Measurements from ENCODE around the gene APBA2. TPM values are rescaled to one million over a fixed set of nuclear protein-coding genes. Genes with fewer than 3 reads are reported as not detected.
"Not testable (repeated sequence)": the region's sequence is repeated elsewhere in the genome, so short reads cannot be mapped to it uniquely, and the experiment has no call there.

The APBA2 gene
- polyA plus RNA-seq, 3 donors: 13.1 to 16.6 (median 15.2) TPM

DNA sequence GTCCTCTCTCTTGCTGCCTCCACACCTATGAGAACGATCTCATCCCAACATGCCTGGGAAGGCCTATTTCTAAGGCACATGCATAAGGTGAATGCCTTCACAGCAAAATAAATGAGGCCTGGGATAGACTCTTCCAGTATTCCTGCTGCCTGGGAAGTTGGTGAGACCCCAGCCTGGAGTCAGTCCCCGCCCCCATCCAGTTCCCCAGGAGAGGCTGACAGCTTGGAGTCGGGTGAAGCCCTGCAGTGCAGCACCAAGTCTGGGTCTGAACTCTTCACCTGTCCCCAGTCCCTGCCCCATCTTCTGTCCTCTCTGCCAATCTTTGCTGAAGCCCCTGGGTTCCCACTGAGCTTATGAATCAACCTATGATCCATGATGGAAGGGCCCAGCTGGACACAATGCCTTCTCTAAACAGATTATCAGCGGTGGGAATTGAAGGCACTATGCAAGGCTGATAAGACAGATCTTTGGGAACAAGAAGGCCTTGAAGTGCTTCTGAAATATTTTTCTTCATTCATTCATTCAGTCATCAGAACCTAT, 10.2 kb upstream of the APBA2 start:
- DNase-seq (ENCODE audit: extremely low read depth in 1 of 11, low read depth in 9 of 11, low spot score in 4 of 11): no peak

DNA sequence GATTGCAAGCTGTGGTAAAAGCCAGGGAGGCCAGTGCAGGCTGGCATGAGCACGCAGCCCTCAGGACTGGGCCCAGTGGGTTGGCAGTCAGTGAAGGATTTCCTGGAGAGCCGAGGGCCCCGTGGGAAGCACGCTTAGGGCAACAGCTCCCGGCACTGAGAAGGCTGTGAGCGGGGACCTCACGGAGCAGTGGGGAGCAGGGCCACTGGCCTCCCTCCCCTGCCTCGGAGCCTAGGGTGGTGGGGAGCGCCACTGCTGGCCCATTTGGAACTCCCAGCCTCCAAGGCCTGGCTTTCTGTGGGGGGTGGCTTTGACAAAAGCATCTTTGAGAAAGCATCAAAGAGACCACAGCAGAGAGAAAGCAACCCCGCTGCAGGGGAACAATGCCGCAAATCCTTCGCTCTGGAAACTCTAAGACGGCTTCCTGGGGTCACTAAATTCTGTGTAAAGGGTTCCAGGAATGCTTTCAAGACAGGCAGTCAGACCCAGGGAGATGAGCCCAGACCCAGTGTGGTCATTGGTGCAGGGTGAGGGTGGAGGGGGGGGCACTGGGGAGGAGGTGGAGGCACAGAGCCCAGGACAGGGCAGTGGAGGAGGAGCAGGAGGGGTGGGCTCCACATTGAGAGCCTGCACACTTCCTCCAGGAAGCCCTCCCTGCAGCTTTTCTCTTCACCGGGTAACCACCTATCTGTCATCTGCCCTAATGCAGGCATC, 9.5 kb upstream of the APBA2 start:
- no peak for DNase-seq (ENCODE audit: extremely low read depth in 1 of 11, low read depth in 9 of 11, low spot score in 4 of 11)

DNA sequence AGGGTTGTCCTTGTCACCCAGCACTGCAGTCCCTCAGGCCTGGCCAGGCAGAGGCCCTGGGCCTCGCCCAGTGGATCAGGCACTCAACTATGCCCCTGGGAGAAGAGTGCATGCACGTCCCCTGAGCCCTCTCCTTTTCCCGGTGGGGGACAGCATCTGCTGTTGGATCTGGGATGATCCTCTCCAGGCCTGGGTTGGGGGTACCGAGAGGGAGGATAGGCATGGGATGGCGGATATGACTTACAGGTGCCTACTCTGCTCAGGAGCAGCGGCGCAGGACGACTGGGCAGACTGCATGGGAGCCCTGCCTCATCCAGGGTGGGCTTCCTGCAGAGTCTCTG, 9.0 kb upstream of the APBA2 start:
- DNase-seq (ENCODE audit: extremely low read depth in 1 of 11, low read depth in 9 of 11, low spot score in 4 of 11): no peak

DNA sequence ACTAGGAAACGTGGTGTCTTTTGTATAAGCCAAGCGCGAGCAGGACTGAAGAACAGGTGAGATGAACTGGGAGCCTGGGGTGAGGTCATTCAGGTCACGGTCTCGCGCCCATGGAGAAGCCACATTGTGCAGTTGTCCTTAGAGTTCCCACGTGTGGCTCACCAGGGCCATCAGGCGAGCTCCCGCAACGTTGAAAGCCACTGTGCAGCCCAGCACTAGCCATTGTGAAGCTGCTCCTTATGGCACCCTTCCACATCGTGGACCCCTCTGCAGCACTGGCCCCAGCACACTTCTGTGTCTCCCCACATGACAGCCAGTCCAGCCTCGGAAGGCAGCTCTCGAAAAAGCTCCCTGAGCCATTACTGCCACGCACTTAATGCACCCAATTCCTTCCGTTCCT, 7.6 kb upstream of the APBA2 start:
- no peak for DNase-seq (ENCODE audit: extremely low read depth in 1 of 11, low read depth in 9 of 11, low spot score in 4 of 11)

DNA sequence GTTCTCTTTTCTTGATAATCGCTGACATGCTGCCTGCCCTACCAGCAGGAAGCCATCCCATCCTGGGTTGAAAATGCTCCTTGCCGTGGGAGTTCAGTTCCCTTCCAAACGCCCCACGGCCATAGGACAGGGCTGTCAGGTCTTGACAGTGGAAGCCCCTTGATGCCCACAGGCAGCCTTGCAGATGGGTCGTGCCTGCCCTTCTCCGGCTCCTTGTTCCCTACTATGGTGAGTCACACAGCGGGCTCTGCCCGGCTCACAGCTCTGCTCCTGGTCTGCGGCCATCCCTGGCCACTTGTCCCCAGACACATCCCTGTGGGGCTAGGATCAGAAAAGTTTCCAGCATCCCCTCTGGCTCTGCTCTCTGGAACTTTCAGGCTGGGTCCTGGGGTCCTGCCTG, 6.2 kb upstream of the APBA2 start:
- DNase-seq (ENCODE audit: extremely low read depth in 1 of 11, low read depth in 9 of 11, low spot score in 4 of 11): no peak

DNA sequence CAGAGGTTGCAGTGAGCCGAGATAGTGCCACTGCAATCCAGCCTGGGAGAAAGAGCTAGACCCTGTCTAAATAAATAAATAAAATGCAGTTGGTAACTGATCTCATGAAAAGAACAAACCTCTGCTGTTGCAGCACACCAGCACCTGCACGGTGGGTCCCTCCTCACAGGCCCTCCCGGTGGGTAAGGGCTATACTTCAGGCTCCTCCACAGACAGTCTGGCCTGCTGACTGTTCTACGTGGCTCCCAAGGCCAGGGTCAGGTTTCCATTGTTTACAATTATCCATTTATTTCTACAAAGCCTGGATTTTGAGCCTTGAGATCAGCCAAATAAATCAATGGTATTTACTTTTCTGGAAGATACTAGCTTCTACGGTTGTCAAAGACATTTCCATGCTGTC, 5.1 kb upstream of the APBA2 start:
- no peak for DNase-seq (ENCODE audit: extremely low read depth in 1 of 11, low read depth in 9 of 11, low spot score in 4 of 11)

DNA sequence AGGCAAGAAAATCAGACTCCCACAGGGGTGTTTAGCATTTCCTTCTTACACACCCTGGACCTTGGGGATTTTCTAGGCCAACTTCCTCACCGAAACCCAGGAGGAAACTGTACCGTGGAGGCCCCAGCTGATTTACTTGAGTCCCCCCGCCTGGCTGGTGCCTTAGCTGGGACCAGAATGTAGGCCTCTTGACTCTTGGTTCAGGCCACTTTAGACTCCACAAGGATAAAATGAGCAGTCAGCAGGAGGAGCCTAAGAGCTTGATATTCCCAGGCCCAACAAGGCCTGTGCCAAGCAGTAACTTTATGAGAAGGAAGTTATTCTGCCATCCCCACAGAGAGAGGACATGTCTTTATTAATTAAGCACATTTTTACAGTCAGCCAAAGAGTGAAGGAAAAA, 4.6 kb upstream of the APBA2 start:
- no peak for DNase-seq (ENCODE audit: extremely low read depth in 1 of 11, low read depth in 9 of 11, low spot score in 4 of 11)

DNA sequence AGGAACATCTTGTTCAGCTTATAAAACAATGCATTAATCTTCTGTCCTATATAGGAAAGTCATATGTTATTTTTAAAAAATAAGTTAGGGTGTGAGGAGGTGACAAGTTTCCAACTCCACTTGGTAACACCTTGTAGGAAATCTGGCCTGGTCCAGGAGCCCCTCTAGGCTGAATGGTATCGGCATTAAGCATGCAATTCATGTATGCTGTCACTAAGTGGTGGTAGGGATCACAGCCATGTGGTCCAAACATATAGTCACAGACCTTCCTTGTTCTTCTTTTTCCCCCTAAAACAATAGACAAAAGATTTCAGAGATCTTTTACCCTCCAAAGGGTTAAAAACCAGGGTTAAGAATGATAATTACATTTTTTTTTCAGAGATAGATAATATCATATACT, 4.2 kb upstream of the APBA2 start:
- DNase-seq (ENCODE audit: extremely low read depth in 1 of 11, low read depth in 9 of 11, low spot score in 4 of 11): no peak

DNA sequence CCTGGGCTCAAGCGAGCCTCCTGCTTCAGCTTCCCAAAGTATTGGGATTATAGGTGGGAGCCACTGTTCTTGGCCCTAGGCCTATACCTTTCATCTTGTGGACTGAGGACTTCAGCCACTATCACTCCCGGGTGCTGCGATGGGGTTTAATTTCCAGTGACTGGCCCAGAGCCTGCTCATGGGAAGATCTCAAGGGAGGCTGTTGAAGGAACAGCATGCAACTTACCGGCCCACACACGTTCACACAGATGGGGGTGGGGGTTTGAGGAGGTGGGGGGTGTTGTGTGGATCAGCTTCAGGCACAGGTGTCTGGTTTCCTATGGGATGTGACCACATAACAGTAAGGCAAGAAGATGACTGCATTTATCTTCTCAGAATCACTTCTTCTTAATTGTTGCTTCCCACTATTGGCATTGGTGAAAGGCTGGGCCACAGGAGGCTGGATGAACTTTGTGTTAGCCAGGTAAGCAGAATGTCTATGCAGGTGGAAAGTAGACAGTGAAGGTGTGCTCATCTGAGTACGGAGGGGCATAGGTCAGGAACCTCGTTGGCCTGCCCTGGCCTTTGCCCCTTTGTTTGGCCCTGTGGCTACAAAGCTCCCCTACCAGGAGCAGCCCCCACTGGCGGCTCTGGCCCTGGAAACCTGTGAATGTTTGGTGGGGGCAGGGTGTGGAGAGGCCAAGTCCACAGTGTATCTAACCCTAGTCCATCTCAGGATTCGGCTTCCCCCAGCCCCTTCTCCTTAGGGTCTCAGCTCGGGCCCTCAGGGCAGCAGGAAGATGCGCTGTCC, 1.4 kb upstream of the APBA2 start:
- DNase-seq (ENCODE audit: extremely low read depth in 1 of 11, low read depth in 9 of 11, low spot score in 4 of 11): no peak

DNA sequence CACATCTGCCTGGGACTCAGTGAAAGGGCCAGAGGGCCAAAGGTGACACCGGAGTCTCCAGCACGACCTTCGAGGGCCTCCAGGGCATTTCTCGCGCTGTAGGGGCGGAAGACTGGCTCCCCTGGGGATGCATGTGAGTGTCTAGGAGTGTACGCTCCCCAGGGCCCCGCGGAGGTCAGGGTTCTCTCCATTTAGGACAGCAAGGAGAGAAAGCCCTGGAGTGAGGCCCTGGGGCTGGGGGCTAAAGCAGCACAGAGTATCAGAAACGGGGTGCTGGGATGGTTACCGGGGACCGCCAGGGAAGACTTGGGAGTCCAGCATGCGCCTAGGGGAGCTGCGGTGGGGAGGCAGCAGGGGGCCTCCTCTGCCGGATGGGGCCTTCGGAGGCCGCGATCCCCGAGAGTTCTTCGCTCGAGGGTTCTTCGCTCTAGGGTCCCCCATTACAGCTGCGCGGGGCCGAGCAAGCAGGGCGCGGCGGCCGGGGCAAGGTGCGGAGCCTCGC, 595 bp upstream of the APBA2 start:
- no peak for DNase-seq (ENCODE audit: extremely low read depth in 1 of 11, low read depth in 9 of 11, low spot score in 4 of 11)

DNA sequence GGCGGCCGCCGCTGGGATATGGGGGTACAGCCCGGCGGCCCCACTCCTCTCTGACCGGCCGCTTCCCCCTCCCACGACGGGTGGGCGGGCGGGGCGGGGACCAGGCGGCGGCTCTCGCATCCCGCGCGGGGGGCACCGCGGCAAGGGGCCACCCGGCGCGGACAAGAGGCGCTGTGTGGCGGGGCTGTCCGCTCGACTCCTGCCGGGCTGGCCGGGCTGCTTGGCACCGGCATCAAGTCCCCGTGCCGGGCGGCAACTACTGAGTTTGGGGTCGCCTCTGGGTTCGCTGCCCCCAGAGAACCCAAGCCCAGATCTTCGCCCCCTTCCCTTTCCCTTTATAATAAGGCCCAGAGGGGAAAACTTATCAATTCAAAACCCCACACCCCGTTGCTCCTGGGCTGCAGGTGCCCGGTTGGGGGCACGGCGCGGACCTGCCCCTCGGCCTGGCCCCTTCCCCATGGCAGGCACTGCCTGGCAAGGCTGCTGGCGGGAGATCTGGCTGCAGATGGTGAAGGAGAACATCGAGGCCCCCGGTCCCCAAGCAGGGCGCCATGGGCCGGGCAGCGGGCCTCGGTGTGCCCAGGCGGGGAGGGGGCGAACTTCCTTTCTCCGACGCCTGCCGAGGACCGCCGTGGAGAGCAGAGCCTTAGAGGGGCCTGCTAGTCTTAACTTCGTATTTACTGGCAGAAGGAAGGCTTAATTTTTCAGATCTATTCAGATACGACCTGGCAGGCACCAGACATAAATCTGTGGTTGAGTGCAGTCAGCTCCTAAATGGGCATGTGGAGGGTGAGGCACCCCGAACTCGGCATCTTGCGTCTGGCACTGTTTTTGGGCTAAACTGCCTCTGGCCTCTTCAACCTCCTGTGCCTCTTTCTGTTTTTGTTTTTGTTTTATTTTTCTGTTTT, 911 bp downstream of the APBA2 start:
- DNase-seq (ENCODE audit: extremely low read depth in 1 of 11, low read depth in 9 of 11, low spot score in 4 of 11): no peak

DNA sequence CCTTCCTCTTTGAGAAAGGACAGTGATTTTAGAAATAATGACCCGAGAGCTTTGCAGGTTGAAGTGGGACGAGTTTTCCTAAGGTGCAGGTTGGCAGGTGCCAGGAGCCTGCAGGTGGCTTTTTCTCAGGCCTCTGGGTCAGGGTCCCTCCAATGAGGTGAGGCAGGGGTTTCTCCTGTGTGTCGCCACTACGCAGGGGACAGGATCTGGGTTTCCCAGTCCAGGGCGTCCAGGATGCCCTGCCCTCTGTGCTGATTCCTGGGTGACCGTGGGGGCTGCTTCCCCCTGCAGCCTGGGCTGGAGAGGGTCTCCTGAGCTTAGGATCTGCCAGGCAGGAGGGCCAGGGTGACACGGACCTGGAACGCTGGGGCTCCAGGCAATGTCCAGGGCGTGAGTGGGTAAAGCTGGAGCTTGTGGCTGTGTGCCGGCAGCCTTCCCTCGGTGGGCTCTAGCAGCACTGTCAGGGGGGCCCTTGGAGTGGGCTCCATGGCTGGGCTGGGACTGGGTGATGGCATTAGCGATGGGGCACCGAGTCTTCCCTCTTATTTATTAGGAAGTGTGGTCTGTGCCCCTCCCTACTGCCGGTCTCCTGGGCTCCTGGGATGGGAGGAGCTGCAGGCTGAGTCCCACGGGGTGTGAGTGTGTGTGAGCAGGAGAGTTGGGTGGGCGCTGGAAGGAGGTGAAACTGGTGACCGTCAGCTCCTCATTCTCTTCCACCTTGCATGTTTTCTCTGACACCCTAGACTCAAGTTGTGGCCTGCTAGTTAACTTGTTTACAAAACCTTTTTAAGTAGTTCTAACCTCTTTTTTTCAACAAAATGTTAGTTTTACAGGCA, 1.8 kb downstream of the APBA2 start:
- DNase-seq (ENCODE audit: extremely low read depth in 1 of 11, low read depth in 9 of 11, low spot score in 4 of 11): no peak

DNA sequence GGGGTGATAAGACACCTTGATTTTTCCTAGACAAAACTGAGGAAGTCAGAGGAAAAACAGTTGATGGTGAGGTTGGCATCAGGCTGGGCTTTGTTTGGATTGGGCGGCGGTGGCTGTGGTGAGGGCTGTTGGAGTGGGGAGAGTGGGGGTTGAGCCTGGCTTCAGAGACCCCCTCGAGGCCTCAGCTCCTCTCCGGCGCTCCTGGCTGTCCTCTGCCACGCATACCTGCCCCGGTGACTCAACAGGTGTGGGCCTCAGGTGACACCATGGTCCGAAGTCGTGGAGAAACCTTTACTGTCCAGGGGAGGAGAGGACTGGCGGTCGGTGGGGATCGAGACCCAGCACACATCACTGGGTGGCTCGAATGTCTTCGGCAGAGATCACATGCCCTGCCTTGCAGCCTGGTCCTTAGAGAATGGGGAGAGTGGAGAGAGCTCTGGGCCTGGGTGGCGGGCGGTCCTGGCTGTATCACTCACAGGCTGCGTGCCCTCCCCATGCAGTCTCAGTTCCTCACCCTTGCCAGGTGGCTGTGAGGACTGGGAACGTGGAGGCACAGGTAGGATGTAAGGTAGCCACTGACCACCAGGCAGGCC, 2.6 kb downstream of the APBA2 start:
- no peak for DNase-seq (ENCODE audit: extremely low read depth in 1 of 11, low read depth in 9 of 11, low spot score in 4 of 11)

DNA sequence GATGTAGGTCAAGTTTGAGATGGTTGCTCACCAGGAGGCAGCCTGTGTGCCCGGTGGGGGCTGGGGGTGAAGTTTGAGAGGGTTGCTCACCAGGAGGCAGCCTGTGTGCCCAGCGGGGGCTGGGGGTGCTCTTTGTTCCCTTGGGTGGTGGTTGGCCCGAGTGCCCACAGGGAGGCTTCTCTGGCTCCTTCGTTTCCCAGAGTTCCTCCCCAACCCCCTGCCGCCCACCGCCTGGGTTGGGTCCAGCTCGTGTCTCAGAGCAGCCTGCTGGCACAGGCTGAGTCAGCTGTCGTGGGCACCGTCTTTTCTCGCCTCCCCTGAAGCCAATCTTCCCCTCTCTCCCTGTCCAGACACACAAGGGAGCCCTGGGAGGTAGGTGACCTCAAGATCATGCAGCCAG, 3.1 kb downstream of the APBA2 start:
- no peak for DNase-seq (ENCODE audit: extremely low read depth in 1 of 11, low read depth in 9 of 11, low spot score in 4 of 11)

DNA sequence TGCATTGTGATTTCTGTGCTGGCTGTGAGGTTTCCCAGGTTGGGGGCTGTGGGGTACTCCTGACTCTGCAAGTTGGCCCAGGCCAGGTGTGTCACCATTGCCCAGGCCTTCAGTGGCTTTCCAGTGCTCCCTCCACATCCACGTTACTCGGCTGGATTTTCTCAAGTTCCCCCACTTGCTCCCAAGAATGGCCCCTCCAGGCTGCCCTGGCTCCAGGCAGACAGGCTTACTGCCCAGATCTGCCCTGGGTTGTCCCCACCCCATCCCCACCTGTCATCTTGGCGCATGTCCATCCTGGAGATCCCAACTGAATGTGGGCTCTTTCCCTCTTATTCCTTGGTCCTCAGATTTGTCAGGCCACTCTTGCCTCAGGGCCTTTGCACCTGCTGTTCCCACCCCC, 3.6 kb downstream of the APBA2 start:
- DNase-seq (ENCODE audit: extremely low read depth in 1 of 11, low read depth in 9 of 11, low spot score in 4 of 11): no peak

DNA sequence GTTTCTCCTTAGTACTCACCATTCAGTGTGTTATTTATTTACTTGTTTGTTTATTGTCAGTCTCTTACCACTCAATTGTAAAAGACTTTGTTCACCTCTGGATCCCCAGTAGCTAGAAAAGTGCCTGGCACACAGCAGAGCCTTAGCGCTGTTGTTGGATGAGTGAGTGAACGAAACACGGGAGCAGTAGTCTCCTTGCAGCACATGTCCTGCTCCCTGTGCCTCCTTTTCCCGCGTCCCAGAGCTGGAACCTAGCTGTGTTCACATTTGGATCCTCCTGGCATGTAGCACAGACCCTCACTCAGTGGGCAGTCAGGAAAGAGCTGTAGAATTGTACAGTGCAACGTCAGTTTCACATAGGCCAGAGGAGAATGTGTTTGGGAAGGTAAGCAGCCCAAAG, 4.1 kb downstream of the APBA2 start:
- not testable (repeated sequence) for DNase-seq (ENCODE audit: extremely low read depth in 1 of 11, low read depth in 9 of 11, low spot score in 4 of 11)

DNA sequence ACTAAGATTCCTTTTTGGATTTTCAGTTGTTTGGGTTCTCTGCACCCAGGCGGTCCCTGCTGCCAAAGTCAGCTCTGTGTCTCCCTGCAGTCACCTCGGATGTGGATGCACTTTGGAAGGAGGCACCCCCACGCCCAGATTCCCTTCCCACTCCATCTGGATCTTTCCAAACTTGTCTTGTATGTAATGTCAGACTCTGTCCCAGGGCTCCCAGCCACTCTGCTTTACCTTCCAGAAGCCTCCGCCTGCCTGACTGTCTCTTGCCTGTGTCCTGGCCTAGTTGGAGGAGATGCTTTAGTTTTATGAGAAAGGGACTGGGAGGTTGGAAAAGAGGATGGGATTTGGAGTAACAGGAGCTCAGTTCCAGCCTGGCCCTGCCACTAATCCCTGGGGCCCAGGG, 4.5 kb downstream of the APBA2 start:
- DNase-seq (ENCODE audit: extremely low read depth in 1 of 11, low read depth in 9 of 11, low spot score in 4 of 11): not testable (repeated sequence)

All from renal cortex interstitium (tissue), 11 donors.